Fibroblast of skin of abdomen (primary cell): ENCODE results near the gene DLG2.
"Not testable (repeated sequence)": the region's sequence is repeated elsewhere in the genome, so short reads cannot be mapped to it uniquely, and the experiment has no call there.

Source experiments
- DNase-seq: peaks from one replicate; pipeline ENCODE4 v3.0.0-alpha.2; 2013

Gene DLG2

DNA sequence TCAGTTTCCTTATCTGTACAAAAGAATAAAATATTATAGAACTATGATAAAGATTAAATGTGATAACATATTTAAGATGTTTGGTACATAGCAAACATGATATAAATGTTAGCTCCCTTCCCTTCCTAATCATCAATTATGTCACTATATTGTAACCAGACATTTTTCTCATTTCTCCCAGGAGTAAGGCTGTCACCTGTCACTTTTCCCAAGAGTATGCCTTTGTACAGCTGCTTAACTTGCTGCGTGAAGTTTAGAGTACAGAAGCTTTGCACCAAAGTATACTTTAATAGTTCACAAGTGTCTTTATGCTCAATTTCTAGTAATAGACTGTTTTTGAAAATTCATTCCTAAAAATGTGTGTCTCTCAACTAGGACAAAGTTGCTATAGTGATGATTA is 186.9 kb downstream of the DLG2 start:
- DNase-seq: no peak

DNA sequence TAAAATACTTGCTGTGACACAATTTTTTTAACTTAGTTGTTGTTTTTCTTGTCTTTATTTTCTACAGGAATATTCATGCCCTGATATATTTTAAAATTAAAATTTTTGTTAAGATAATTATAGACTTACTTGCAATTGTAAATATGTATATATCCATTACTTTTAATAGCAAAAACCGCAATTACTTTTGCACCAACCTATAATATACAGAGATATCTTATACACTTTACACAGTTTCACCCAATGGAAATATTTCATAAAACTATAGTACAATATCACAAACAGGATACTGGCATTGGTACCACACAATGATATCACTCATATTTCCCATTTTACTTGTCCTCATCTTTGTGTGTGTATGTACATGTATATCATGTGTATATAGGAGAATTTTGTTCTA is 188.8 kb downstream of the DLG2 start:
- no peak for DNase-seq

DNA sequence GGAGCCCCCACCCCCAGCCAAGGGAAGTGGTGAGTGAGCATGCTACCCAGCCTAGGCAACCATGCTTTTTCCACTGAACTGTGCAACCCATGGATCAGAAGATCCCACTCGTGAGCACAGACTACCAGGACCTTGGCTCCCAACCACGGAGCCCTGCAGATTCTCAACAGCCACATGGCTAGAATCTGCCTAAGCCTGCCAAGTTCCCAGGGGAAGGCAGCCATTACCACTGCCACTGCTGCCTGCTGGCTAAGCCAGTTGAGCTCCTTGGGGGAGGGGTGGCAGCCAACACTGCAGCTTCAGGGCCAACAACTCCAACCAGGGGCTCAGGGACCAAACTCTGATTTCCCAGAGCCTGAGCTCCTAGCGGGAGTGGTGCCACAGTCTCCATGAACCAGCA is 195.8 kb downstream of the DLG2 start:
- DNase-seq: no peak

- DNase-seq: no peak
These were observed 203.3 kb downstream of the DLG2 start for GRCh38 chr11:85423794-85424193.

GRCh38 chr11:85423316-85423715 is 203.8 kb downstream of the DLG2 start:
- no peak for DNase-seq

GRCh38 chr11:85414175-85414574 is 213.0 kb downstream of the DLG2 start:
- no peak for DNase-seq

GRCh38 chr11:85407648-85408047 is 219.5 kb downstream of the DLG2 start:
- no peak for DNase-seq

DNA sequence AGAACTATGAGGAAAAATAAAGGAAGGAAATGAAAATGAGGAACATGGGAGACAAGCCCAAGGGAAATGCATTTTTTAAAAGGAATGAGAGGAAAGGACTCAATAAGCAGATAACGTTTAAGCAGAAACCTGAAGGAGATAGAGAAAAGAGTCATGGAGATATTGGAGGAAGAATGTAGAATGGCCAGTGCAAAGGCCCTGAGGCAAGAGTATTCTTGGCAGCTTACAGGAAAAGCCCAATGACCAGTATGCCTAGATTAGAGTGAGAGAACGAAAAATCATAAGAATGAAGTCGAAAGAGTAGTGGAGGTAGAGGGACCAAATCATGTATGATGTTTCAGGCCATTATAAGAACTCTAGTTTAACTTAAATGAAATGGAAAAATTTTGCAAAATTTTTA is 220.3 kb downstream of the DLG2 start:
- DNase-seq: no peak

GRCh38 chr11:85406316-85406715 is 220.8 kb downstream of the DLG2 start:
- no peak for DNase-seq

DNA sequence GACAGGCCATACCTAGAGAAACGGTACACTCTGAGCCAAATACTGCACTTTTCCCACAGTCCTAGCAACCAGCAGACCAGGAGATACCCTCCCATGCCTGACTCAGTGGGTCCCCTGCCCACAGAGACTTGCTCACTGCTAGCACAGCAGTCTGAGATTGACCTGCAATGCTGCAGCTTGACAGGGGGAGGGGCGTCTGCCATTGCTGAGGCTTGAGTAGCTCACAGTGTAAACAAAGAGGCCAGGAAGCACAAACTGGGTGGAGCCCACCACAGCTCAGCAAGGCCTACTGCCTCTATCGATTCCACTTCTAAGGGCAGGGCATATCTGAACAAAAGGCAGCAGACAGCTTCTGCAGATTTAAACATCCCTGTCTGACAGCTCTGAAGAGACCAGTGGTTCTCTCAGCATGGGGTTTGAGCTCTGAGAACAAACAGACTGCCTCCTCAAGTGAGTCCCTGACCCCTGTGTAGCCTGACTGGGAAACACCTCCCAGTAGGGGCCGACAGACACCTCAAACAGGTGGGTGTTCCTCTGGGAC is 231.6 kb downstream of the DLG2 start:
- not testable (repeated sequence) for DNase-seq

GRCh38 chr11:85394283-85394682 is 232.9 kb downstream of the DLG2 start:
- DNase-seq: no peak

DNA sequence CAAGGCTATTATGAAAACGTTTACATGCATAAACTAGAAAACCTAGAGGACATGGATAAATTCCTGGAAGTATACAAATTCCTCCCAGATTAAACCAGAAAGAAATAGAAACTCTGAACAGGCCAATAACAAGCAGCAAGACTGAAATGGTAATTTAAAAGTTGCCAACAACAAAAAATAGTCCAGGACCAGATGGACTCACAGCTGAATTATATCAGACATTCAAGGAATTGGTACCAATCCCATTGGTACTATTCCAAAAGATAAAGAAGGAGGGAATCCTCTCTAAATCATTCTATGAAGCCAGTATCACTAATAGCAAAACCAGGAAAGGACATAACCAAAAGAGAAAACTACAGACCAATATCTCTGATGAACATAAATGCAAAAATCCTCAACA is 236.0 kb downstream of the DLG2 start:
- DNase-seq: no peak

DNA sequence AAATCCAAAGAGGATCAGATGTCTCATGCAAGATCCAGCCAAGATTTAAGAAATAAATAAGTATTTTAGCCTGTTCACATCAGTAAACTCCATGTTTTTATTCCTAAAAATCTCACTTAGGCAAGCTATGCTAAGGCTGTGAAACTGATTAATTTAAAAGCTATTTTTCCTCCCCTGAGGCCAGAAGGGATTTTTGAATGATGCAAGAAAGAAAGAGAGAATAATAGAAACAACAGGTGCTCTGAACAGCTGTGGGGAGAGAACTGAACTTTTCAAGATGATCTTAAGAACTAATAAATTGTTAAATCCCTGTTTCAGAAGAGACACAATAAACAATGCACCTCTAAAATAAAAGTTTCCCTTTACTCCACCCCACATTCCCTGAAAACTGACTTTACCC is 241.6 kb downstream of the DLG2 start:
- DNase-seq: no peak

DNA sequence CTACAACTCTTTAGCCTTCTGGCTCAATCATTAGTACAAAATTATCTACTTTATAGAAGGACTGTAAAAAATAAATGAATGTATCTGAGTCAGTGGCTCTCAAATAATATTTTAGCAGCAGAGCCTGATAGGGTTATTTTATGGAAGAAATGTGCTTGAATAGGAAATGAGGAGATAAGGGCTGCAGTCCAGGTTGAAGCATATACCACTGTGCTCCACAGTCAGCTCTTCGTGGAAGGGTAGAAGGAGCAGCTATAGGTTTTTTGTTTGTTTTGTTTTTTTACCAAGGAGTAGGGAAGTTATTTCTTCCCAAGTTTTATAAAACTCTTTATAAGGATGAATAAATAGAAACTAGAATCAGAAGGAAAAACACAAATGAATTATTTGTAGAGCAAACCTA is 242.0 kb downstream of the DLG2 start:
- no peak for DNase-seq

DNA sequence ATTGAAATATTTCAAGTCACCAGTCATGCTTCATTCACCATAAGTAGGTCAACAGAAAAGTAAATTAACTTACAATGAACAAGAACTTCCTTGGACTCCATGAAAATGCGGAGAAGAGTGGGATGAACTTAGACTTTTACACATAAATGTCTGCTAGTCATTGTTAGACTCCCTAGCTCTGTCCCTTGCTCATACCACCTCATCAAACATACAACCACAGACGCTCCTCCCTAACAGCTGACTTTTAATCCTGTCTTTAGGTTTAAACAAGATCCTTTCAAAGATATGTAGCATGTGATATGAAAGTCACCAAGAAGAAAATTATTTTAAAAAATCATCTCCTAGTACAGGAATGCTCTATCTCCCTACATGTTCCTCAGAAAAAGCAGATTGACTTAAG is 248.1 kb downstream of the DLG2 start:
- DNase-seq: no peak

DNA sequence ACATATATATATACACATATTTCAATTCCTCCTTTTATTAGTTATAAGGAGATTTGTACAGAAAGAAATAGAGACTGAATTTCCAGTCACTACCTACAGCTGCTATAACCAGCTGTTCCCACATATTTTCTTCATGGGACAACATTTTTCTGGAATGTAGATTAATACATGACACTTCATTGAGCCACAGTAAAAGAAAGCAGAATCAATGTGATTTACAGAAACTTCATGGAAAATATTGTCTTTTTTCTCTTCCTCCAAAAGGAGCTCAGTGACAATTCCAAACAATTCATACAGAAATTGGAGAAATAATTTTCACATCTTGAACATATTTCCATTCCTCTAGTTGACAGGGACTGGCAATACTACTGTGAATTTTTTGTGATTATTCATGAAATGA is 249.2 kb downstream of the DLG2 start:
- DNase-seq: no peak

DNA sequence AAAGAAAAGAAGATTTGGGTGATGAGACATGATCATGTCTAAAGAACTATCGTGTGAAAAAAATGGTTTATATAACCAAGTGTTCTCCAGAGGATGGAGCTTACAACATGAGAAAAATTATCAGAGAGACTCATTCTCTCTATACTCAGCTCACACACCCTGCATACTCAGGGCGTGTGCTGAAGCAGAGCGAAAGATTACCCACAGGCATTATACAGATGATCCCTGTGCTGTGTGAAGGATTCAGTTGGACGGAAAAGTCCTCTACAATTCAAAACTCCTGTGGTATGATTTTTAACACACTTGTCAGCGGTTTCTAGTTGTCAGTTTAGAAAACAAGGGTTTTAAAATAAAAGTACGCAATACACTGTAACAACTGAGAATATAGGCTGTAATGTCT is 267.3 kb downstream of the DLG2 start:
- no peak for DNase-seq

GRCh38 chr11:85355921-85356320 is 271.2 kb downstream of the DLG2 start:
- DNase-seq: no peak

- DNase-seq: not testable (repeated sequence)
These were observed 277.6 kb downstream of the DLG2 start for GRCh38 chr11:85349539-85349938.

DNA sequence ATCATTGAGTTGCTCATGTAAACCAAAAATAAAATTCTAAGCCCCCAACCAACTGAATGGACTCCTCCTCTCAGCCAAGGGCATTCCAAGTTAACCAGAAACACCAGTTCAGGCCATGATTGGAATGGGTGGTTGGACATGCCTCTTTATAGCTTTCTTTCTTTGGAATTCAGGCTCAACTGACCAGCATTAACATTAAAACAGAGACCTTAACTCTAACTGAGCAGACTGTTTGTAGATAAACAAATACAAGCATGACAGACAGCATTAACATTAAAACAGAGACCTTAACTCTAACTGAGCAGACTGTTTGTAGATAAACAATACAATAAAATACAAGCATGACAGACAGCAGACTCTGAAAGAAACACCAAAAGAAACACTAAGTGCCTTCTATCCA is 278.2 kb downstream of the DLG2 start:
- no peak for DNase-seq

- no peak for DNase-seq
These were observed 279.9 kb downstream of the DLG2 start for GRCh38 chr11:85347291-85347690.

DNA sequence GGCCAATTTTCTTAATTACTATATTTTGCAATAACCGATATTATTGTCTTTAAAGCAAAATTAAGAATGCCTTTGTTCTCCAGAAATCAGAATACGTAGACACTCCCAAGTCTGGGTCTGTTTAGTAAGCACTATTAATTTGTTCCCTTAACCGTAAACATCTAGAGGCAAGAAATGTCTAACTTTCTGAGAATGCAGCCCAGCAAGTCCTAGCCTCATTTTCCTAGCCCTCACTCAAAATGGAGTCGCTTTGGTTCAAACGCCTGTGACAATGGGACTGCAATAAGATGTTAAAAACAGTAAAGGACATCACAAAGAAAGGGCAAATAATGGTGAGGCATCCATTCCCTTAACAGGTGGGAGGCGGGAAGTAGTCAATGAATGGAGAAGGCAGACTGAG is 280.7 kb downstream of the DLG2 start:
- DNase-seq: no peak

DNA sequence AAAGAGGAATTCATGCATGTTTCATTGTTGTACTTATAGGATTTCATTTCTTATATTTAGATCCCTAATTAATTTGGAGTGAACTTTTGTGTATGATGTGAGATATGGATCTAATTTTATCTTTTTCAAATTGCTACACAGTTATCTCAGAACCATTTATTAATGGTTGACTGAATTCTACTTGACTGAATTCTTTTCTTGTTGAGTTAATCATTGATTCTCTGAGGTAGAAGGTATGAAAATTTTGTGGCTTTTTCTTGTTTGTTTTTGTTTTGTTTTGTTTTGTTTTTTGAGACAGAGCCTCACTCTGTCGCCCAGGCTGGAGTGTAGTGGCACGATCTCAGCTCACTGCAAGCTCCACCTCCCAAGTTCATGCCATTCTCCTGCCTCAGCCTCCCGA is 286.3 kb downstream of the DLG2 start:
- not testable (repeated sequence) for DNase-seq

DNA sequence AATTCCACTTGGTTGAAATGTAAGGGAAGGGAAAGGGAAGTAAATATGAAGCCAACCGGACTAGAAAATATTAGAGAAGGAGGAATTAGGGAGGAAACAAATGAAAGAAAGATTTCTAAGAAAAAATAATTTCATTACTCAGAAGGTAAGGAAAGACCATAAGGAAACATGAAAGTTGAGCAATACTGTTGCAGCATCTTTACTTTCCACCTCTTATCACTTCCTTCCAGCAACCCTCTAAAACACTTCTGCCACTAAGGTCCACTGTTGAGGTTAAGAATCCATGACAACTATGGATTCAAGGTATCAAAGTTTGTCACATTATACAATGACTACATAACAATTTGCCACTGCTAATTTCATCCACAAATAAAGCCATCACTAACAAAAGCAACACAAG is 308.6 kb downstream of the DLG2 start:
- no peak for DNase-seq

DNA sequence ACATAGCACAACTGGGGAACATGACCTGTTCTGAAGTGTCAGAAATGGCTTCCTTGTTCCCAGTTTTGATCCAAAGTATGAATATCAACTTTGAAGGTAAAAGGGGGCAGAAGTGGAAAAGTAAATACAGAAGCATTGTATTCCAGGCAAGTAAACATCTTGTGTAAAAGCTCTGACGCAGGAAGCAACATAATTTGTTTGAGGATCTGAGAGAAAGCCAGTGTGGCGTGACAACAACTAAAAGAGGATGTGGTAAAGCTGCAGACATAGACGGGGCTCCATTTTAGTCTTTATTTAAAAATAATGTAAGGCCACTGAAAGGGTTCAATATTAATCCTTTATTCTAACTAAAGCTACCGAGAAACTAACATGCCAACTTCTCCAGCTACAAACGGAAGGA is 310.2 kb downstream of the DLG2 start:
- no peak for DNase-seq

GRCh38 chr11:85313741-85314140 is 313.4 kb downstream of the DLG2 start:
- no peak for DNase-seq
